SK-N-SH treated with all-trans-retinoic acid at 6 μM for 48 hours (cell line): ENCODE results near the gene ADAMTS10.

Experiments
- ARNTL ChIP-seq: fragments of 450-650 bp; formaldehyde crosslinking; IDR thresholded peaks from 2 replicates; pipeline ENCODE4 v1.5.0; 2020; ENCODE audit warnings: low read depth, mild to moderate bottlenecking, moderate library complexity, borderline replicate concordance
- BACH2 ChIP-seq: fragments of 250-450 bp; sonication (Bioruptor Pico); IDR thresholded peaks from 2 replicates; pipeline ENCODE4 v1.9.0; 2021; ENCODE audit warnings: mild to moderate bottlenecking, borderline replicate concordance
- CREB5 ChIP-seq: fragments of 250-450 bp; sonication (Bioruptor Pico); IDR thresholded peaks from 2 replicates; pipeline ENCODE4 v1.5.1; 2020; ENCODE audit warnings: low read depth, mild to moderate bottlenecking, moderate library complexity
- CSRNP3 ChIP-seq: fragments of 250-450 bp; sonication (Bioruptor Pico); IDR thresholded peaks from 2 replicates; pipeline ENCODE4 v1.5.1; 2021; ENCODE audit warnings: mild to moderate bottlenecking, moderate library complexity
- PATZ1 ChIP-seq: fragments of 250-450 bp; sonication (Bioruptor Pico); IDR thresholded peaks from 2 replicates; pipeline ENCODE4 v1.8.0; 2020; ENCODE audit warnings: mild to moderate bottlenecking, moderate library complexity, borderline replicate concordance
- POU6F1 ChIP-seq: fragments of 250-450 bp; sonication (Bioruptor Pico); IDR thresholded peaks from 2 replicates; pipeline ENCODE4 v1.8.0; 2021; ENCODE audit warnings: low read depth, mild to moderate bottlenecking, moderate library complexity, borderline replicate concordance
- RARB ChIP-seq: fragments of 250-450 bp; sonication (Bioruptor Pico); IDR thresholded peaks from 2 replicates; pipeline ENCODE4 v1.8.0; 2021; ENCODE audit warnings: mild to moderate bottlenecking, moderate library complexity
- TOX ChIP-seq: fragments of 250-450 bp; sonication (Bioruptor Pico); IDR thresholded peaks from 2 replicates; pipeline ENCODE4 v1.8.0; 2021; ENCODE audit warnings: mild to moderate bottlenecking, moderate library complexity, borderline replicate concordance
- TSHZ2 ChIP-seq: fragments of 250-450 bp; sonication (Bioruptor Pico); IDR thresholded peaks from 2 replicates; pipeline ENCODE4 v1.5.0; 2020; ENCODE audit warnings: mild to moderate bottlenecking, moderate library complexity
- ZFP30 ChIP-seq: fragments of 450-650 bp; formaldehyde crosslinking; IDR thresholded peaks from 2 replicates; pipeline ENCODE4 v1.5.0; 2022; ENCODE audit warnings: mild to moderate bottlenecking, moderate library complexity
- ZNF565 ChIP-seq: fragments of 450-650 bp; formaldehyde crosslinking; conservative IDR thresholded peaks from 2 replicates; pipeline ENCODE4 v1.5.0; 2020; ENCODE audit warnings: low read depth, mild to moderate bottlenecking, moderate library complexity
- ZNF70 ChIP-seq: fragments of 450-650 bp; formaldehyde crosslinking; IDR thresholded peaks from 2 replicates; pipeline ENCODE4 v1.5.0; 2020; ENCODE audit warnings: mild to moderate bottlenecking, moderate library complexity
- ZNF8 ChIP-seq: fragments of 450-650 bp; formaldehyde crosslinking; IDR thresholded peaks from 2 replicates; pipeline ENCODE4 v1.5.0; 2020; ENCODE audit warnings: mild to moderate bottlenecking, moderate library complexity

- no peak for TF ChIP-seq PATZ1 (CRISPR knock-in tag)
- TF ChIP-seq ZFP30 (CRISPR knock-in tag), result no peak
- TF ChIP-seq POU6F1 (CRISPR knock-in tag), result no peak
- no peak for TF ChIP-seq RARB (CRISPR knock-in tag)
- TF ChIP-seq TOX (CRISPR knock-in tag), result no peak
- no peak for TF ChIP-seq ARNTL (CRISPR knock-in tag)
- no peak for TF ChIP-seq CREB5 (CRISPR knock-in tag)
- no peak for TF ChIP-seq BACH2
- TF ChIP-seq CSRNP3 (CRISPR knock-in tag), result no peak
- TF ChIP-seq TSHZ2 (CRISPR knock-in tag), result no peak
- TF ChIP-seq ZNF70 (CRISPR knock-in tag), result no peak
- no peak for TF ChIP-seq ZNF8
- no peak for TF ChIP-seq ZNF565
These were observed 29.4 kb upstream of the ADAMTS10 start for GRCh38 chr19:8639821-8640401.
